K562 (cell line): ENCODE measurements around the gene SRL. TPM values are rescaled to one million over a fixed set of nuclear protein-coding genes. Genes with fewer than 3 reads are reported as not detected.

ENCODE experiments used
- CAMTA2 ChIP-seq: fragments of 250-450 bp; sonication (Bioruptor Pico); conservative IDR thresholded peaks from 2 replicates; pipeline ENCODE4 v1.5.1; 2022
- CBX8 ChIP-seq: fragments of 200-600 bp; sonication (generic); IDR thresholded peaks from 2 replicates; pipeline ENCODE4 v1.6.1; 2012; ENCODE audit warnings: borderline replicate concordance, mixed run types, low read depth, mild to moderate bottlenecking, moderate library complexity, mixed read lengths, low read length, control low read depth, inconsistent platforms; ENCODE audit not compliant: poor library complexity, severe bottlenecking; ENCODE audit errors: extremely low read depth
- DNMT1 ChIP-seq: fragments of 450-650 bp; IDR thresholded peaks from 2 replicates; pipeline ENCODE4 v1.6.1; 2016; ENCODE audit warnings: antibody characterized with exemption, mild to moderate bottlenecking
- LEF1 ChIP-seq: fragments of 450-650 bp; IDR thresholded peaks from 2 replicates; pipeline ENCODE4 v1.6.1; 2016; ENCODE audit warnings: mild to moderate bottlenecking
- MEF2A ChIP-seq: IDR thresholded peaks from 2 replicates; pipeline ENCODE4 v1.6.1; 2011; ENCODE audit warnings: low read depth, mild to moderate bottlenecking, low read length, moderate library complexity; ENCODE audit not compliant: control insufficient read depth
- NFXL1 ChIP-seq: fragments of 450-650 bp; formaldehyde crosslinking; IDR thresholded peaks from 2 replicates; pipeline ENCODE4 v1.4.0; 2021; ENCODE audit warnings: mild to moderate bottlenecking
- POLR2A ChIP-seq: fragments of 450-650 bp; conservative IDR thresholded peaks from 2 replicates; pipeline ENCODE4 v1.6.1; 2016
- TAF7 ChIP-seq: fragments of 450-650 bp; IDR thresholded peaks from 2 replicates; pipeline ENCODE4 v1.6.1; 2016; ENCODE audit warnings: missing genetic modification characterization, missing compliant biosample characterization
- USF2 ChIP-seq: sonication (generic); formaldehyde crosslinking; IDR thresholded peaks from 2 replicates; pipeline ENCODE4 v1.5.0; 2020; ENCODE audit warnings: missing genetic modification reagents
- ZBTB34 ChIP-seq: fragments of 250-450 bp; sonication (Bioruptor Pico); IDR thresholded peaks from 2 replicates; pipeline ENCODE4 v1.8.0; 2021; ENCODE audit warnings: mild to moderate bottlenecking, moderate library complexity
- ZHX1 ChIP-seq: fragments of 150-350 bp; conservative IDR thresholded peaks from 2 replicates; pipeline ENCODE4 v1.6.1; 2014; ENCODE audit warnings: low read length
- ZNF311 ChIP-seq: fragments of 250-450 bp; sonication (Bioruptor Pico); IDR thresholded peaks from 2 replicates; pipeline ENCODE4 v1.4.0; 2020; ENCODE audit warnings: mild to moderate bottlenecking, moderate library complexity
- polyA plus RNA-seq, 8 experiments: library from polyadenylated mRNA; depleted of rRNA in 4 of 8; stranded (reverse) in 5 of 8; unstranded in 3 of 8; fragments of >200 nt; fragmentation: Nextera tagmentation in 2 of 8; fragmentation: Illumina TruSeq in 1 of 8; extraction: Ambion mirVana in 2 of 8; extraction: Trizol in 1 of 8; gene quantifications; 2 replicates each; pipeline versions ENCODE4 v1.2.1 to v1.2.3, GENCODE V29; 2011 to 2014; ENCODE audit warnings: inconsistent platforms in 1 of 8, missing spikeins in 1 of 8
- total RNA-seq, 7 experiments: library from RNA; depleted of rRNA in 6 of 7; stranded (reverse); fragments of >200 nt in 6 of 7; fragmentation: Illumina TruSeq in 2 of 7; extraction: Trizol in 2 of 7; gene quantifications; 2 replicates each; pipeline versions ENCODE4 v1.2.1 to v1.2.3, GENCODE V29; 2011 to 2021; ENCODE audit warnings: low replicate concordance in 1 of 7
- TF ChIP-seq, protein P1 (sequence below): fragments of 250-450 bp; sonication (Bioruptor Pico); IDR thresholded peaks from 2 replicates; pipeline ENCODE4 v1.5.0; 2020; ENCODE audit warnings: mild to moderate bottlenecking
- TF ChIP-seq, protein P2 (sequence below): sonication (generic); formaldehyde crosslinking; IDR thresholded peaks from 2 replicates; pipeline ENCODE4 v1.8.1; 2023; ENCODE audit warnings: missing genetic modification reagents, mild to moderate bottlenecking, borderline replicate concordance
- TF ChIP-seq, protein P3 (sequence below): IDR thresholded peaks from 2 replicates; pipeline ENCODE4 v1.6.1; 2011; ENCODE audit not compliant: insufficient read length; ENCODE audit errors: extremely low read depth

Gene SRL
- total and polyA plus RNA-seq, 9 of the 15 experiments (the other 6 are each of a cell fraction or from before 2014, with no cell fraction given) = 0.01 TPM; not detected in 8

- TF ChIP-seq ZHX1 (no peak), USF2 (CRISPR knock-in tag) (no peak), CAMTA2 (no peak), DNMT1 (no peak), TAF7 (no peak; the same call in 1 of the 2 replicates), ZBTB34 (no peak), MEF2A (no peak), CBX8 (no peak), POLR2A (peak; percentile 84), LEF1 (no peak), ZNF311 (CRISPR knock-in tag) (no peak), NFXL1 (no peak)
- TF ChIP-seq, protein P1, sequence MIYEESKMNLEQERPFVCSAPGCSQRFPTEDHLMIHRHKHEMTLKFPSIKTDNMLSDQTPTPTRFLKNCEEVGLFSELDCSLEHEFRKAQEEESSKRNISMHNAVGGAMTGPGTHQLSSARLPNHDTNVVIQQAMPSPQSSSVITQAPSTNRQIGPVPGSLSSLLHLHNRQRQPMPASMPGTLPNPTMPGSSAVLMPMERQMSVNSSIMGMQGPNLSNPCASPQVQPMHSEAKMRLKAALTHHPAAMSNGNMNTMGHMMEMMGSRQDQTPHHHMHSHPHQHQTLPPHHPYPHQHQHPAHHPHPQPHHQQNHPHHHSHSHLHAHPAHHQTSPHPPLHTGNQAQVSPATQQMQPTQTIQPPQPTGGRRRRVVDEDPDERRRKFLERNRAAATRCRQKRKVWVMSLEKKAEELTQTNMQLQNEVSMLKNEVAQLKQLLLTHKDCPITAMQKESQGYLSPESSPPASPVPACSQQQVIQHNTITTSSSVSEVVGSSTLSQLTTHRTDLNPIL (CRISPR knock-in tag) = no peak
- TF ChIP-seq, protein P2, sequence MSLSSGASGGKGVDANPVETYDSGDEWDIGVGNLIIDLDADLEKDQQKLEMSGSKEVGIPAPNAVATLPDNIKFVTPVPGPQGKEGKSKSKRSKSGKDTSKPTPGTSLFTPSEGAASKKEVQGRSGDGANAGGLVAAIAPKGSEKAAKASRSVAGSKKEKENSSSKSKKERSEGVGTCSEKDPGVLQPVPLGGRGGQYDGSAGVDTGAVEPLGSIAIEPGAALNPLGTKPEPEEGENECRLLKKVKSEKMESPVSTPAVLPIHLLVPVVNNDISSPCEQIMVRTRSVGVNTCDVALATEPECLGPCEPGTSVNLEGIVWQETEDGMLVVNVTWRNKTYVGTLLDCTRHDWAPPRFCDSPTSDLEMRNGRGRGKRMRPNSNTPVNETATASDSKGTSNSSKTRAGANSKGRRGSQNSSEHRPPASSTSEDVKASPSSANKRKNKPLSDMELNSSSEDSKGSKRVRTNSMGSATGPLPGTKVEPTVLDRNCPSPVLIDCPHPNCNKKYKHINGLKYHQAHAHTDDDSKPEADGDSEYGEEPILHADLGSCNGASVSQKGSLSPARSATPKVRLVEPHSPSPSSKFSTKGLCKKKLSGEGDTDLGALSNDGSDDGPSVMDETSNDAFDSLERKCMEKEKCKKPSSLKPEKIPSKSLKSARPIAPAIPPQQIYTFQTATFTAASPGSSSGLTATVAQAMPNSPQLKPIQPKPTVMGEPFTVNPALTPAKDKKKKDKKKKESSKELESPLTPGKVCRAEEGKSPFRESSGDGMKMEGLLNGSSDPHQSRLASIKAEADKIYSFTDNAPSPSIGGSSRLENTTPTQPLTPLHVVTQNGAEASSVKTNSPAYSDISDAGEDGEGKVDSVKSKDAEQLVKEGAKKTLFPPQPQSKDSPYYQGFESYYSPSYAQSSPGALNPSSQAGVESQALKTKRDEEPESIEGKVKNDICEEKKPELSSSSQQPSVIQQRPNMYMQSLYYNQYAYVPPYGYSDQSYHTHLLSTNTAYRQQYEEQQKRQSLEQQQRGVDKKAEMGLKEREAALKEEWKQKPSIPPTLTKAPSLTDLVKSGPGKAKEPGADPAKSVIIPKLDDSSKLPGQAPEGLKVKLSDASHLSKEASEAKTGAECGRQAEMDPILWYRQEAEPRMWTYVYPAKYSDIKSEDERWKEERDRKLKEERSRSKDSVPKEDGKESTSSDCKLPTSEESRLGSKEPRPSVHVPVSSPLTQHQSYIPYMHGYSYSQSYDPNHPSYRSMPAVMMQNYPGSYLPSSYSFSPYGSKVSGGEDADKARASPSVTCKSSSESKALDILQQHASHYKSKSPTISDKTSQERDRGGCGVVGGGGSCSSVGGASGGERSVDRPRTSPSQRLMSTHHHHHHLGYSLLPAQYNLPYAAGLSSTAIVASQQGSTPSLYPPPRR (CRISPR knock-in tag) = no peak
- TF ChIP-seq, protein P3, sequence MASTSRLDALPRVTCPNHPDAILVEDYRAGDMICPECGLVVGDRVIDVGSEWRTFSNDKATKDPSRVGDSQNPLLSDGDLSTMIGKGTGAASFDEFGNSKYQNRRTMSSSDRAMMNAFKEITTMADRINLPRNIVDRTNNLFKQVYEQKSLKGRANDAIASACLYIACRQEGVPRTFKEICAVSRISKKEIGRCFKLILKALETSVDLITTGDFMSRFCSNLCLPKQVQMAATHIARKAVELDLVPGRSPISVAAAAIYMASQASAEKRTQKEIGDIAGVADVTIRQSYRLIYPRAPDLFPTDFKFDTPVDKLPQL = no peak
These were observed 58.4 kb downstream of the SRL start (continued) for GRCh38 chr16:4183237-4184037.
